HG02571 (cell line): Measurements from ENCODE around the gene DYRK2.
A peak's percentile ranks its signal among the peaks of the same experiment; 100 is the strongest.

Experiments
- ATAC-seq: cut with Tn5 transposase; IDR thresholded peaks from one replicate; pipeline ENCODE4 v1.9.1; 2021; ENCODE audit warnings: mild to moderate bottlenecking, moderate library complexity; ENCODE audit not compliant: unreplicated experiment

DYRK2 gene

DNA sequence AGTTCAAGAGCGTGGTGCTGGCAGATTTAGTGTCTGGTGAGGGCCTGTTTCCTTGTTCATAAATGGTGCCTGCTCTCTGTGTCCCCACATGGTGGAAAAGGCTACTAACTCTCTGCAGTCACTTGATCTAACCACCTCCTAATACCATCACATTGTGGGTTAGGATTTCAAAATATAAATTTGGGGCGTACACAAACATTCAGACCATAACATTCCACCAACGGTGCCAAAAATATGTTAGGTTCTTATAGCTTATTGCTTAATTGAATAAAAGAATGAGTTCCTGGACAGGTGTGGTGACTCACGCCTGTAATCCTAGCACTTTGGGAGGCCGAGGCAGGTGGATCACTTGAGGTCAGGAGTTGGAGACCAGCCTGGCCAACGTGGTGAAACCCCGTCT lies 3.4 kb upstream of the DYRK2 start:
- no peak for ATAC-seq

DNA sequence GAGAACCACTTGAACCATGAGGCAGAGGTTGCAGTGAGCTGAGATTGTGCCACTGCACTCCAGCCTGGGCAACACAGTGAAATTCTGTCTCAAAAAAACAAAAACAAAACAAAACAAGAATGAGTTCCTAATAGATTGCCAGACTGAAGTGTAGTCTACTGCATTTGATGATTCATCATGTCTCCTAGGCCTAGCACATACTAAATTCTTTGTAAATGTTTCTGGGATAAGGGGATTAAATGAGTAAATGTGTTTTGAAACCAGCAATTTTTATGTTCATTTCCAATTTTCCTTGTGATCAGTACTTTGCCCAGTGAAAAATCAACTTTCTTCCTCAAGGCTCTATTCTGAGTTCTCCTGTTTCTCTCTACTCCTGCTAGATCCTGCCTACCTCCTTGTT lies 2.9 kb upstream of the DYRK2 start:
- no peak for ATAC-seq

DNA sequence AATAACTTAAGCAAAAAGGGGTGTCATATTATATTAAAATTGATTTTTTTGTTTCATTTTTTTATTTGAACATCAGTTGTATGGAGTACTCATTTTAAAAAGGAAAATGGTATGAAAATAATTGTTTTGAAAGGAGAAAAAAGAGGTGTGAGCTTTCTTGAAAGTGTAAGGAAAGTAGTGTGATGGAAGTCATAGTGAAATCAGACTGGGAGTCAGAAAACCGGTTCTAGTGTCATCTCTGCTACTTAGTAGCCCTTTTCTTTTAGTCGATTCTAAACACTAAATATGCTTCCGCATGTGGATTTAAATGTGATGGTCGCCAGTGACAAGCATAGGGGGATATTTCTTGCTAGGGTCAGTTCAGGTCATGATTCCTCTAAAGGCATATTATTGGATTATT lies 1.8 kb upstream of the DYRK2 start:
- no peak for ATAC-seq

DNA sequence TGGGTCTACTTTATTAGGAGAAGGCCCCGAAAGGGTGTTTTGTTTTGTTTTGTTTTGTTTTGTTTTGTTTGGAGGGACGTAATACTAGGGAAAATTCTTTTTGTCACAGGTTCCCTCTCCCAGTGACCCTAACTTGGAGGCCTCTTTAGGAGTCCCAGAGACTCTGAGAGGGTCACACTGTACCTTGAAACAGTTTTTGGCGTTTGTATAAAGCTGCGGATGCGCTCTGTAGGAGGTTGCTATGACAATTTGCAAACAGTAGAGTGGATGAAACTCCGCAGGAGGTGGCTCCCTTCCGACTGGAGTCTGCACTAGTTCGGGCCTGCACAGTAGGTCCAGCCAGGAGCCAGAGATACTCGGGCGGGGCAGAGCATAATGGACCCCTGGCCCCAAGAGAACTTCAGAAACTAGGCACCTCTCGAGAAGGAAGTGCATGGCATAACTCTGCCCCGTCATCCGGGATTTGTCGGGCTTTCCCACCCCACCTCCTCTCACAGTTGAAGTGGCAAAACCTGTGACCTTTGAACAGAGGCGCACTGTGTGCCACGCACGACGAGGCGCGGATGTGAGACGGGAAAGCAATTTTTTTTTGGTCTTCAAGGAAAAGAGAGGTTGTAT lies 1.3 kb upstream of the DYRK2 start:
- no peak for ATAC-seq

DNA sequence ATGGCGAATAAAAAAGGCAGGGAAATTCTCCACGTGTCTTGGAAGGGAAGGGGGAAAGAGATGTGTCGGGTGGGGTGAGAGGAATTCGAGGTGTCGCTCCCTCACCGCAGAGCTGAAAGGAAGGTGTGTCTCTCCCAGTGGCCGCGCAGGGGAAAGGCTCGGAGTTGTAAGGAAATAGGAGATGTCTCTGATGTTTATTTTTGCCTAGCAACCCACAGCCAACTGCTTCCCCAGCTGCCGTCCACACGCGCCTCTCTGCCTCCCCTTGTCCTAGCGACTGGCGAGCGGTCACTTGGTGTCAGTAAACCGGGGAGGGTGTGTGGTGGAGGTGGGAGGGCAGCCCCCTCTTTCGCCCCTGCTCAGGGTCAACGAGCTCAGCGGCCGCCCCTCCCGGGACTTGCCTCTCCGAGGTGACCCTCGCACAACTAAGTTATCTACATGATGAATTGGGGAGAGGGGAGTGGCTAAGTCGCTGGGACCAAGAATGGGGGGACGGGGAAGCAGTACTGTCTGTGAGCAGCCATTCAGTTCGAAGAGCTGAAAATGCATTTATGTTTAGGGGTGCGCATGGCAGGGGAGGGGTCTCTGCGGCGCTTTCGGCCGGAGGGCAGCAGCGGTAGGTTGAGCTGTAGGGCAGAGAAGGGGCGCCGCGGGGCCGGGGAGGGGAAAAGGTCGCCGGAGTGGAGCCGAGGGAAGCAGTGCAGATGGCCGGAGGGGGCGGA lies 585 bp upstream of the DYRK2 start:
- no peak for ATAC-seq

DNA sequence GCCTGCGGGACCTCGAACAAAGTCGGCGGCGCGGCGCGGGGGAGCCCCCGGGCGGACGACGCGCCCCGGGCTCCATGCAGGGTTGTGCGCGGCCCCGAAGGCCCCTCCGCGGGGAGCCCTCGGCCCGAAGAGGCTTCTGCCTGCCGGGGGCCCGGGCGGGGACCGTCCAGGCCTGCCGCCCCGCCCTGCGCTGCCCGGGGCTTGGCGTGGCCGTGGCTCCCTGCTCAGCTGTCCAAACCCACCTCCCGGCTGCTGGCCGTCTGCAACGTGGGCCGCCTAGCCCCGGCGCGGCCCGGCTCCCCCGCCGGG lies 670 bp downstream of the DYRK2 start:
- ATAC-seq = peak; percentile 30

DNA sequence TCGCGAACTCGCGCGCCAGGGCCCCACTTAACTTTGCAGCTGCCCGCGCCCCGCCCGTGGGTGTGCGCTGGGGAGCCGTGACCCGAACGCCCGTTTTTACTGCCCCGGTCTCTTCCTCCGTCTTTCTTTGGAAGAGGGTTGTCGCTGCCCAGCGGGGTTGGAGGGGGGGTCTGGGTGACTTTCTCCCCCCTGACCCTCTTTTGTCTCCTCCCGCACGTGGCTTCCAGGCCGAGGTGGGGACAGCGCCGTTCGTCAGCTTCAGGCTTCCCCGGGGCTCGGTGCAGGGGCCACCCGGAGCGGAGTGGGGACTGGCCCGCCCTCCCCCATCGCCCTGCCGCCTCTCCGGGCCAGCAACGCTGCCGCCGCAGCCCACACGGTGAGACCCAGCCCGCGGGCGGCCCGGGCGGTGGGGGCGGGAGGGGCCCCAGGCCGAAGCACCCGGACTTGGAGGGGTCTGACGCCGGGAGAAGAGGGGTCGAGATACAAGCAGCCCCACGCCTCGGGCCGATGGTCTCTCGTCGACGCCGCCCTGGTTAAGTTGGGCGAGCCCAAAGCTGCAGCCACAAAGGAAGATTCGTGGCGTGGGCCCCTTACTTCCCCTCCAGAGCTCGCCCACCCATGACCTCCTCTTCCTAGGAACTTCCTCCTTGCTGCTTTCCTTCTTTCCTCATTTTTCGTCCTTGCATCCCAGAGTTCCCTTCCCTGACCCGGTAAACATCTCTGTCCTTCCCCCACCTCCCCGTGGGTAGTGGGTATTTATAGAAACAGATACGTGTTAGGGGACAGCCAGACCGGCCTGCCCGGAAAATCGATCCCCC lies 1.2 kb downstream of the DYRK2 start:
- ATAC-seq = peak; percentile 33

DNA sequence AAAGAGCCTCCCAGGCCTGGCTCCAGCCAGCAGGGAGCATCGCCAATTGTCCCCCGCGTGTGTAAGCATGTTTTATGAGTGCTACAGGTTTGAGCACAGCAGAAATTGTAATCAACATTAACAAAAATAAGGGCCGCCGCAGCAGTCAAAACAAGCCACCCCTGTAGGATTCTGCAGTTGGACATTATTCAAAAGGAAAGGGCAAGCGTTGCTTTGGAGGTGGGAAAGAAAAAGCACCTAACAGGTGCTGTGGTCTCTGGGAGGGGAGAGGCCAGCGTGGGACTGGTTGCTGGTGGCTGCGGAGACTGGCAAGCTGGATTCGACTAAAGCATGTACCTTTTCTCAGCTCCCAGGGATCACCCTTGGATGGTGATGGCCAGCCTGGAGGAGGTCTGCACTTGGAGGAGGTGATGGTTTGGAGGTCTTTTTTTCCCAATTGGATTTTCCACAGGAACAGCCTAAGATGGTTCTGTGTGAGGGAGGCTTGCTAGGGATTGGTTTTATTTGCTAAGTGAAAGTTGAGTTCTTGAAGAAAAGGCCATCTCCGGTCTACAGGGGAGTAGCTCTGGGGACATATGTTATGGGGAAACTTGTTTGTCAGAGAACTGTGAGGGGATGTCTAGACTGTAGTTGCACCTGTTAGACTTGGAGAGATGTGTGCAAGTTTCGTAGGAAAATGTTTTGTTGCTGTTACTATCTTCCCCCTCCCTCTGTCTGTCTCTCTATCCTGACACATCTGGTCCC lies 2.0 kb downstream of the DYRK2 start:
- ATAC-seq = no peak

DNA sequence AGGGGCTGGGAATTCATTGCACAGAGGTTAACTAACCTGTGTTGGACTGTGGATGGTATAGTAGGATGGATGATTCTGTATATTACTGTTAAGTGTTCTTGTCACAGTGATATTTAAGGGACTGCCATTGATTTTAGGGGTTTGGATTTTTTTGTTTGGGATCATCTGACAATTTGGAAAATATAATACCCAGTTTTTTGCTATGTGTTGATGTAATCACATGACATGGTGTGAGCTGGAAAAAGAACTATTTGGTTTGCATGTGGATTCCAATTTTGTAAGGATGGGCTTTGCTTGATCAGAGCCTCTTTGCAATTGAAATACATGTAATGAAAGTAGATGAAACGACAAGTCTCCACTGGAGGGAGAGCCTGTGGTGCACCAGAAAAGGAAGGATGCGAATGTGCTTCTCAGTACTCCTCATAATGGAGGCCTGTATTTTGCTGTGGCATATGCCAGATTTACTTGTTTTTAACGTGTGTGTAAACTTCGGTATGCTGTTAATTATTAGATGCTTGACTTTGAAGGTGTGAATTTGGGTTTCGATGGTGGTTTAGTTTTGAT lies 2.7 kb downstream of the DYRK2 start:
- ATAC-seq = no peak

DNA sequence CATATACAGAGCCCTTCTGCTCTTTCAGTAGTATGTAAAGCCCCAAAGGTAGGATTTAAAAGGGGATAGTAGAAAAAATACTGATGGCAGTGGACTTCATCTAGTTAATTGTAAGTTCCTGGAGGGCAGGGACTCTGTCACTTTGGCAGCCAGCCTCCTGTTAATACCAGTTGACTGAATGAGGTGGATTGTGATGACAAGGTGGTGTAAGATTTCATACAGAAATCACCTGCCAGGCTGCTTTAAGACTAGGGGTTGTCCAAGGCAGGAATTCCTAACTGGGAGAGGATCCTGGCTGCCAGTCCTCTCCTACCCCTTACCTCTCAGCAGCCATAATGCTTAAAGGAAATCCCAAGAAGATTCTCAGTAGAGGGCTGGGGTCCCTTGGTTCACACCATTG lies 7.3 kb downstream of the DYRK2 start:
- ATAC-seq = no peak

DNA sequence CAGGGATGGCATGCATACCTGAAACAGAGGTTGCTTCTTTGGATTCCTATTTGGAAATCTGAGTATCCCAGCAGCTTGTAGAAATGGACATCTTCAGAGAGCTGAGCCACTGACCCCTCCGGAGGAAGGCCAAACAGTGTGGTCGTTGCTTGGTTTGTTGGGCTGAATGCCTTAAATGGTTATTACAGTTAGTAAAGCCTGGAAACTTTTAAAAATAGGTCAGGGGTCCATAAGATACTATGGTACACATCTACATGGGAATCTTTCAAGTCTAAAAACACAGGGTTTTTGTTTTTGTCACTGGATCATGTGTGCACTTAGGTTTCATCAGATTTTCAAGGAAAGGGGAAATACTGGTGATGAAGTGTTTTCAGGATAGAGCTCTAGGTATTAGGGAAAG lies 7.7 kb downstream of the DYRK2 start:
- no peak for ATAC-seq

DNA sequence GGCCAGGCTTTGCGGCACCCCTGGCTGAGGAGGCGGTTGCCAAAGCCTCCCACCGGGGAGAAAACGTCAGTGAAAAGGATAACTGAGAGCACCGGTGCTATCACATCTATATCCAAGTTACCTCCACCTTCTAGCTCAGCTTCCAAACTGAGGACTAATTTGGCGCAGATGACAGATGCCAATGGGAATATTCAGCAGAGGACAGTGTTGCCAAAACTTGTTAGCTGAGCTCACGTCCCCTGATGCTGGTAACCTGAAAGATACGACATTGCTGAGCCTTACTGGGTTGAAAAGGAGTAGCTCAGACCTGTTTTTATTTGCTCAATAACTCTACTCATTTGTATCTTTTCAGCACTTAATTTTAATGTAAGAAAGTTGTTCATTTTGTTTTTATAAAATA lies 9.9 kb downstream of the DYRK2 start:
- no peak for ATAC-seq

DNA sequence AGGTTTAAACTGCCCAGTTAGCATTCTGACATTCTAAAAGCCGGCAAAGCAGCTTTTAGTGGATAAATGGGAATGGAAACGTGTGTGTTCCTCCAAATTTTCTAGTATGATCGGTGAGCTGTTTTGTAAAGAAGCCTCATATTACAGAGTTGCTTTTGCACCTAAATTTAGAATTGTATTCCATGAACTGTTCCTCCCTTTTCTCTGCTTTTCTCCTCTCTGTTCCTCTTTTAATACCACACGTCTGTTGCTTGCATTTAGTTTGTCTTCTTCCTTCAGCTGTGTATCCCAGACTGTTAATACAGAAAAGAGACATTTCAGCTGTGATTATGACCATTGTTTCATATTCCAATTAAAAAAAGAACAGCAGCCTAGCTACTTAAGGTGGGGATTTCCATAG lies 10.7 kb downstream of the DYRK2 start:
- ATAC-seq = no peak

DNA sequence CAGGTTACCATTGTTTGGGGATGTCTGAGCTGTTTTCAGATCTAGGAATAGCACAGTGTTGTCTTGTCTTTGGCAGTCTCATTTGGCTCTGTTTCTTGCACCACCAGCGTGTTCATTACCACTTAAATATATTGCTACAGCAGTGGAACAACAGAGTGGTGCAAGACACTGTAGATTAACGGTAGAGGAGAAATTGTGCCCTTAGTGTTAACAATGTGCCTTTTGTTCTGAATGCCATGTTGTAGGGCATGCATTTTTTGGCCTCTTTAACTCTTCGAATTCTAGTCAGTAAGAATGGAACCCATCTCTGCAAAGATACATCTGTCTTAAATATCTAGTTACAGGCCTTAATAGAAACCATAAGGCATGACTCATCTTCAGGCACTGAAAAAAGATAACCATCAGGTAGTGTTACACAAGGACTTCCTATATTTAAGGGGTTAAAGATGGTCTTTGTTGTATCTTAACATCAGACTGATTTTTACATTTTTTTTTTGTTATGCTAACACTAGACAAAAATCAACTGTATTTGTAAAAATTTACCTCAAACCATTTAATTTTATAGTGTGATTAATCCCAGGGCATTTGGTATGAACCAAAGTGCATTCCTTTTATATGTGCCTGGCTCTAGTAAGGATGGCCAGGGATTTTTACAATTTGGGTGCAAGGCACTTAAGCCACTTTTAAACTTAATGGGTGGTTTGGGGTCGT lies 12.9 kb downstream of the DYRK2 start:
- ATAC-seq = no peak

DNA sequence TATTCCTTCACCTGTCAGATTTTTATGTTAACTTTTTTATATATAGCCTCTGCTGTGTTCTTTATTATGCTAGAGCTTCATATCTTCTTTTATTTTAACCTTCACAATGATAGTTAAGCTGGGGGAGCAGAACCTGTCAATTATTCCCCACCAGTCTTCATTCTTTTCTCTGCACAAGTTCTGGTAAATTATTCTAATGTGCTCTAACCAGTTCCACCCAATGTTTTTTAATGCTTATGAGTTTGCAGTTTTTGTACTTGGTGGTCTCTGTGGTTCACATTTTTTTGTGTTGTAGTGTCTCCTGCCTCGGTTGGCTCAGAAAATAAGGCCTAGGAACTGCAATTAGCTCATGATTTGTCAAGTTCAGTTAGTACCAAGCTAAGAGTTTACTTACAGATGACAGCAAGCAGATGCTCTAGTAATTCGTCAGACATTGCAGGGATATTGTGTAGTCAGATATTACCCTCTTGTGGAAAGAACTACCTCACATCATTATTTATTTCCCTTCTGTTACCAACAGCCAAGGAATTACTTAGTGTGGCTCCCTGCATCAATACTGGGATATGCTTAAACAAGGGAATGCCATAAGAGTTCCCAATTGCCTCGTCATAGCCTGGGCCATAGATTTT lies 14.5 kb downstream of the DYRK2 start:
- no peak for ATAC-seq

DNA sequence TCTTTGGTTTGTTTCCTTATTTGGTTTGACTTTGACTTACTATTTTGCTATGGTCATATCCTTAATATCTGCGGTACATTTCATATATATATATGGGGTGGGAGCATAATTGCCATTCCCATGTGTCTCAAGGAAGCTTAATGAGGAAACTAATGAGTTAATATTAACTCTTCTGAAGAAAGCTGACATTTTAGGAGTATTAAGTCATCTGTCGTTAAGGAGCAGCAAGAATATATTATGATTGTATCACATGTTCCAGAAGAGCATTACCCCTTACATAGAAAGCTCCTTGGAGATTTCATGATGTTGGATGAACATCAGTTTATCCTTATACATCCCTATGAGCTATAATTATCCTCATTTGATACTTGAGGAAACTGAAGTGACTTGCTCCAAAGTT lies 15.6 kb downstream of the DYRK2 start:
- no peak for ATAC-seq

DNA sequence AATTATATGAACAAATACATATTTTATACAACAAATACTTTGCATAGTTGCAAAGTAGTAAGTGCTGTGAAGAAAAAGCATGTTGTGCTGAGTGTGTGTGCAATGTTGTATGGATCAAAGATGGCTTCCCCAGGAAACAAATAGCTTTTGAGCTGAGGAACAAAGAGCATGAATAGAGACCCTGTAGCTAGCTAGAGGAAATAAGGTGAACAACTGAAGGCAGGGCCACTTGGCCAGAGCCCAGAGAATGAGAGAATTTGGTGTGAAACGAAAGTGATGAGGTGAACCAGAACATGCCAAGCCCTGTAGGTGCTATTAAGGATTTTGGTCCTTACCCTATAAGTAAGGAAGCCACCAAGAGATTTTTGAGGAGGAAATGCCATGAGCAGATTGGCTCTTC lies 17.1 kb downstream of the DYRK2 start:
- ATAC-seq = no peak

DNA sequence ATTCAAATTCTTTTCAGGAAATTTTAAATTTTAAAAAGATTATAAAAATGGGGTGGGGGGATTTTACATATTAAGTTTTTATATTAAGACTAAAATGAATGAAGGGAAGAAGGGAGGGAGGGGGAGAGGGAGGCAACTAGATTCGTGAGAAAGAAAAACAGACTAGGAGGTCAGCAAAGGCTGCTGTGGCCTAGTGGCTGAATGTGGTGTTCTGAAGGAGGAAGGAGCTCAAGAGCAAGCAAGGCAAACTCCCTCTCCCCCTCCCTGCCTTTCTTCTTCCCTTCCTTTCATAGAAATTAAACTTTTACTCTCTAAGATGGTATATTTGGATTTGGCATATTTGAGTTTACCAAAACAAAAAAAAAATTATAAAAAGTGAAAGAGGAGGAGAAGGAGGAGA lies 18.1 kb downstream of the DYRK2 start:
- ATAC-seq = no peak

DNA sequence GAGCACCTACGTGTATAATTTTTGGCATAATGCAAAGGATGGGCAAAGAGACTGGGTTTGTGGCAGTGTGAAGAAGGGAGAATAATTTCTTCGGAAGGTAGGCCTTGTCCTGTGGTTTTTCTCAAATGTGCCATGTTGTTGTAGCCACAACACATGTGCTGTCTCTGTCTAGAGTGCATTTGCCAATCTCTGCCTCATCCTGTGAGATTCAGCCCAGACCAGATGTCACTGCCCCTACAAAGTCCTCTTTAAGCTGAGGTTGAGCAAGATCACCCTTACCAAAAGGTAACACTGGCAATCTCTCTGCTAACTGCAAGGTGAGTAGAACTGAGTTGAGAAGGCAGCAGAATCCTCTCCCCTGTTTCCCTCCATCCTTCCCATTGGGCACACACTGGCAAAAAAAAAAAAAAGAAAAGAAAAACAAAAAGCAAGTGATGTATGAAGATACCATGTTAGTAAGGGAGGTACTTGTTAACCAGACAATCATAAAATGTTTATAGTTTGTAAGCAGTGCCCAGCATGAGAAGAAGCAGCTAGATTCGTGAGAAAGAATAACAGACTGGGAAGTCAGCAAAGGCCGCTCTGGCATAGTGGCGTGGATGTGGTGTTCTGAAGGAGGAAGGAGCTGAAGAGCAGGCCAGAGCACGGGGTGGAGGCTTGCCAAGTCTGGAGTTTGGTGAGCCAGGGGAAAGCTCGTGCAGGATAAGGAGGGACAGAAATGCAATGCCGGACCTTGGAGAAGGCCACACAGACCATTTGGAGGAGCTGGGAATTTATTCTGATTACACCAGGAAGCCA lies 18.9 kb downstream of the DYRK2 start:
- ATAC-seq = no peak
